EH (cell line): ENCODE data around the gene NFYB.
"Not testable (repeated sequence)": the region's sequence is repeated elsewhere in the genome, so short reads cannot be mapped to it uniquely, and the experiment has no call there.

Experiments
- DNase-seq: peaks from one replicate; pipeline ENCODE4 v3.0.0-alpha.2; 2015; ENCODE audit warnings: low read depth

NFYB gene

DNA sequence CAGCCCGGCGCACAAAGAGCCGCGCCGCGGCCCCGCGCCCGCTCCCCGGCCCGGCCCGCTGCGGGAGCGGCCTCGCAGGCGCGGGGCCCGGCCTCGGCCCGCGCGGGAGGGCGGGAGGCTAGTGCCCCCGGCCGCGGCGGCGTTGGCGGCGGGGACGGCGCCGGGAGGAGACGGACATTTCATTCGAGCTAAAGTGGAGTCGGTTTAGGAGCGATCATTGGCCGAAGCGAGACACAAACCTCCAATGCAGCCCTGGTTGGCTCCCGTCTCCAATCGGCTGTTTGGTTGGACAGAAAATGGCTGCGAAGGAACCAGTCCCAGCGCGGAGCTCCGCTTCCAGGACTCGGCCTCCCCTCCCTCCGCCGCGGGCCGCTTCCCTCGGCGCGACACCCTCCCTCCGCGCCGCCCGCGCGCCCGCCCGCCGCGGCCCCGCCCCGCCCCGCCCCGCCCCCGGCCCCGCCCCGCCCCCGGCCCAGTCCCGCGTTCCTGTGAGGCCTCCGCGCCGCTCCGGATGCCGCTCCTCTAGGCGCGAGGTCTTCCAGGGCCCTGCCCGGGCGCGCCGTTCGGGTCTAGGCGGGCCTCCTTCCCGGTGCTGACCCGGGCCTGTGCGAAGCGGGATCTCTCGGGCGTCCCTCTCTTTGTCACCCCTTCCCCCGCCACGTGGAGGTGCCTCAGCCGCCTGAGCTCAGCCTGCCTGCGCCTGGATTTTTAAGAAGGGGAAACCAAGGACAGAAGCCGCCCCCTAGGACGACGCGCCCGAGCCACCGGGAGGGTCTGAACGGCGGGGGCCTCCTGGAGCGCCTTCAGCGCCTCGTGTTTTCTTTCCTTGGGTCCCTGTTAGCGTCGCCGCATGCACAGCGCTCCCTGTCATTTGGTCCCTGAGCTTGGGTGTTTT, at the start of gene NFYB:
Gene NFYB (minus strand): TSS at position 309 of the 895 bp plus-strand sequence. CDS start 2,757 bp downstream, outside the sequence.
- DNase-seq, result peak; percentile 99

DNA sequence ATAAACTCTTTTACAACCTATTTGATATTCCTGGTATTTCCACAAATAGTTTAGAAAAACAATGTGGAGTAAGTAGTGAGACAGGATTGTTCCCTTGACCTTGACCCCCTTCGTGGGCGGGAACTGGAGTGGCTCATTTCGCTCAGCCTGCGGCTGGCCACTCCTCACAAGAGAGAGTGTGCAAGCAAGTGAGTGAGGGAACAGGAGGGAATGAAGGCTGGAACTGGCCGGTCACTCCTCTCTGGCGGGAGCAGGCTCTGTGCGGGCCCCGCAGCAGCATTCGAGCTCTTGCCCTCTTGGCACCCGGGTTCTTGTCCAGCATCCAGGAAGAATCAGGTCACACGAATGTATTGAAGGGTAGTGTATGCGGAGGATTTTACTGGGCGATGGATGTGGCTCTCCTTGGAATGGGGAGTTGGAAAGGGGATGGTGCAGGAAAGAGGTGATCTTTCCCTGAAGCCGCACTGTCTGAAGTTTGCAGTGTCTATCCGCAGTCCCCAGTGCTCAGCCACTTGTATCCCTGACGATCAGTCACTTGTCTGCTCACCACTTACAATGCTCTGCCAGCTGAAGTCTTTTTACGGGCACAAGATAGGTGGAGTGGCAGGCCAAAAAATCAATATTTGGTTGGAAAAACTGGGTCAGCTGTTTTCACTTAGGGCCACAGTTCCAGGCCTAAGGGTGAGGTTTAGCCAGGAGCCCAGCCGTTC, 49.6 kb upstream of the NFYB start:
- DNase-seq, result no peak

DNA sequence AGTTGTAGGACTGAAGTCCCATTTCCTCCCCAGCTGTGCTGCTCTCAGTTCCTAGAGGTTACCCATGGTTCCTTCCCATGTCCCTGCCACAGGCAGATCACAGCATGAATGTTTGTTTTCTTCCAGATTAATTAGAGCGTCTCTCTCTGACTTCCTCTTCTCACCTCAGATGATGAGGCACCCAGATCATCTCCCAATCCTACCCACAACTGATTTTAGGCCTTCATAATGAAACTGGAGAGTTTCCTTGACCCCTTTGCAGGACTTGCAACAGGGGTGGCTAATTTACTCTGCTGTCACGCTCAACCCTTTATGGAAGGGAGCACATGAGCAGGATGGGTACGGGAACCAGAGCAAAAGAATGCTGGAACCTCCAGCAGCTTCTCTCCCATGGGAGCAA, 45.4 kb upstream of the NFYB start:
- peak; percentile 28 for DNase-seq

DNA sequence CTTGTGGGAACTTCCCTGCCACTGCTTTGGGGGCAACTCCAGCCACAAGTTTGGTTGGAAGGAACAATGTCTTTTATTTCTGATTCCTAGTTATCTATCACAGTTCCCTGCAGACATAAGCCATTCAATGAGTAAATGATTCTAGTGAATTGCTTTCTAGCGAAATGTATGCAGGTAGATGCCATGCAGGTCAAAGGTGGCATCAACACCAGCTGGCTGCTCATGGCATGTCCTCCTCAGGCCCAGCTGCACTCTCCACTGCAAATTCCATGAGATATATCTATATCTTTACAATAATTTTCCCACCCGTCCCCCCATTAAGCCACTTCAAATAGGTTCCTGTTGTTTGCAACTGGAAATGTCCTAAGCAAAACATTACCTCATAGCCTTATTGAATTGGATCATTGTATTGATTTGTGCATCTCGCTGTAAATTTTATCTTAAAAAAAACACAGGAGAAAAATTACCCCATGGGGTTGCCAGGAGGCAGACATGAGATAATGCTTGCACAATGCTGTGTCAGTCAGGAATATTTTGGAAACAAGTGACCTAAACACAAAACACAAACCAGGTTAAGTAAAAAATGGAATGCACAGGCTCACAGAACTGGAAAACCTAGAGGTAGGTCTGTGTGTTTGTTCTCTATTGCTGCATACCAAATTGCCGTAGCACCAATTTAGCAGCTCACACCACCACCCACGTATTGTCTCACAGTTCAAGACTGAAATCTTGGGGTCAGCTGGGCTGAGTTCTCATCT, 44.8 kb upstream of the NFYB start:
- no peak for DNase-seq

DNA sequence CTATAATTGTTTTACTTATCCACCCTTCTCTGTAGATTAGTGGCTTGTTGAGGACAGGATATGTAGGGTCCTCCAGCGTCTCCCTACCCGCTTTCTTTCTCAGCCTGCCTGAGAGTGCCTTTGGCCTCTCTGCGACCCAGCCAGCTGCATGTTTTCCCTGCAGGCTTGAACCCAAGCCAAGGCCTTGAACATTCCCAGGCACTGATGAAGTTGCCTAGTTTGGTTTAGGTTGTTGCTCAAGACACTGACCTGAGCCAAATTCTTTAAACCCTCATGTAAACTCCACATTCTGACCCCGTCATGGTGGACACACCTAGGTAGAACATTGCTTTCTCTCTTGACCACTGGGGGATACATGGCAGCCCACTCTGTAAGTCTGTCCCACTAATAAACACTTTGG, 44.1 kb upstream of the NFYB start:
- peak; percentile 97 for DNase-seq

DNA sequence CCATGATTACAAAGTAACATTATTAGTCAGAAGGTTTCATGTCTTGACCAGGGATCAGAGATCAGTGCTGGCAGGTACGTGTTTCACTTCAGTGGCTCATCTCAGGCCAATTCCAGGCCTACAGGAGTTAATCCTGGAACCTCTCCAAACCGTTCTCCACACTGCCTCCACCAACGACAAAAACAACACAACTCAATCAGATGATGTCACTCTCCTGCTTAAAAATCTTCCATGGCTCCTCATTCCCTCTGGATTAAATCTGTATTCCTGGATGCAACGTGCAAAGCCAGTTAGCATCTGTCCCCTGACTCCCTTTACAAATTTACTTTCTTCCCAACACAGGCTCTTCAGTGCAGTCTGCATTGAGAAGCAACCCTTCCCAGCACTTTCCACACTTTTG, 43.3 kb upstream of the NFYB start:
- DNase-seq, result peak; percentile 75

DNA sequence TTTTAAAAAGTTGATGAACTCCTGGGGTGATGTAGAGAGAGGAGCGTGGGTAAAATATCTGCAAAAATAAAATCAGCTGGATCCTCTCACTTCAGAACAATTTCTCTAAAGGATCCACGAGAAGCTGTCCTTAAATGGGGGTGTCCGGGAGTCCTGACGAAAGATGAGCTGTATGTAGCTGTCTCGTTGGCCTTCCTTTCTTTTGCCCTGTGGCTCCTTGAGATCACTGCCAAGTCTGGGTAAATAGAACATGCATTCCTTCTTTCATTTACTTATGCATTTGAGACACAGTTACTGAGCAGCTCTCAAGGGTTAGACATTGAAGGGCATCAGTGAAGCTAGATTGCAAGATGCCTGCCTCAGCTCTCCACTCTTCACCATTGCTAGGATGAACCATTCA, 42.4 kb upstream of the NFYB start:
- peak; percentile 68 for DNase-seq

DNA sequence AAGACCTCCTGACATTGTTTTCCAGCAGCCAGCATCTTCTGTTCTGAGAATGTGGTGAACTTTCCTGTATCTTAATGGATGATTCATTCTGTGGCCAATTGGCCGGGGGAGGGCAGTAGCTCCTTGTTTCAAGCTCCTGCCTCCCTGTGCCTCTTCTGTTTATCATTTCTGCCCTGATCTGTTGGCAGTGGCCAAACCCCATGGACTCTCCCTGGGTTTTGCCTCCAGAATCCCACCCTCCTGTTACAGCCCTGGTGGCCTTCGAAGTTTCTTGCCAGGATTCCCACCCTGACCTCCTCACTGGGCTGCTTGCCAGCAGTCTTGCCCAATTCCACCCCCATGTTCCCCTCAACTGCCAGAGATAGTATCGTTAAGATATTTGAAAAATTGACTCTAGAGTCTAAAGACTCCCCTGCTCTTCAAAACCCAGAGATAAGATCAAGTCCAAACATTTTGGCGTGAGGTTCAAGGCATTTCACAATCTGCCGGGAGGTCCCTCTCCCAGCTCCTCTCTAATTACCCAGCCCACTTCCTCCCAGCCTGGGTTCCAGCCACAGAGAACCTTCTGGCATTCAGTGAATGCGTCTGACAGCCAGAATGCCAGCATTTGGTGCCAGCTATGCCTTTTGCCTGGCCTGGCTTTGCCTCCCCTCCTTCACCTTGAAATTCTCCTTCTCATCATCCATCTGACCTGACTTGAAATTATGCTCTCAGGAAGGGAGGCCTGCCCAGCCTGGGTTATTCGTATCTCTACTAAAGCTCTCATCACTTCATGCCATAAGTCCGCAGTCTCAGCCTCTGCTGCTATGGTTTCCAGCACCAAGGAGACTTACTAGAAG, 39.9 kb upstream of the NFYB start:
- peak; percentile 99 for DNase-seq

DNA sequence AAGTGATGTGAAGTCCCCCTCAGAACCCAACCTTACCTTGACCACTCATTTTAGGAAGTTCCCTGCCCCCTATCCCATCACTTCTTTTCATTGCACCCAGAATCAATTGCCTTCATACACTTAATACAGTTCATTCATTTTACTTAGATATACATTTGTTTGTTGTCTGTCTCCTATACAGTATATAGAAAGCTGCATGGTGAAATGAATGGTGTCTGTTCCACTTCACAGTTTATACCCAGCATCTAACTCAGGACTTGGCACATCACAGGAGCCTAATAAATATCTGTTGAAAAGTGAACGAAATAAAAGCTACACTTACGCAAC, 39.3 kb upstream of the NFYB start:
- no peak for DNase-seq

DNA sequence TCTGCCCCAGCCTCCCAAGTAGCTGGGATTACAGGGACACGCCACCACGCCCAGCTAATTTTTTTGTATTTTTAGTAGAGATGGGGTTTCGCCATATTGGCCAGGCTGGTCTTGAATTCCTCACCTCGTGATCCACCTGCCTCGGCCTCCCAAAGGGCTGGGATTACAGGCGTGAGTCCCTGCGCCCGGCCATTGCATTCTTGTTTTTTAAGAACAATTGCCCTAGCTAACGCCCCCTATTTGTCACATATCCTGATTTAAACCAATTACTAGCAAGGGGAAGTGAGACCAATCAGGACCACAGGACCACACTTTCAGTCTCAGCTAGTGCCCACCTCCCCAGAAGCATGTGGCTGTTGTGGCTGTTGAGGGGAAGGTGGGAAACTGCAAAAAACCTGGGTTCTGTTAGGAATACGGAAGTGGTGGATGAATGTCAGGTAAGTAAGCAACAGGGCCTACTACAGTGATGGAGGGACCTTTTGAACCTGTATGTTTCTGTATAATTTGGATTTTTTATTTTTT, 37.8 kb upstream of the NFYB start:
- no peak for DNase-seq

DNA sequence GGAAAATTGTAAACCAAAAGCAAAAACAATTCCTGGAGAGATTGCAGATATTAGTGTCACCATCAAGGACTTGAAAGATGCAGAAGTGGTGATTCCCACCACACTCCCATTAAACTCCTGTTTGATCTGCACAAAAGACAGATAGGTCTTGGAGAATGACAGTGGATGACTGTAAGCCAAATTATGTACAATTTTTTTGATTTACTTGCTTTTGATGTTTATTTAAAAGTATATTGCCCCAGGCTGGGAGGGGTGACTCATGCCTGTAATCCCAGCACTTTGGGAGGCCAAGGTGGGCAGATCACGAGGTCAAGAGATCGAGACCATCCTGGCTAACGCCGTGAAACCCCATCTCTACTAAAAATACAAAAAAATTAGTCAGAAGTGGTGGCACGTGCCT, 35.8 kb upstream of the NFYB start:
- peak; percentile 37 for DNase-seq

DNA sequence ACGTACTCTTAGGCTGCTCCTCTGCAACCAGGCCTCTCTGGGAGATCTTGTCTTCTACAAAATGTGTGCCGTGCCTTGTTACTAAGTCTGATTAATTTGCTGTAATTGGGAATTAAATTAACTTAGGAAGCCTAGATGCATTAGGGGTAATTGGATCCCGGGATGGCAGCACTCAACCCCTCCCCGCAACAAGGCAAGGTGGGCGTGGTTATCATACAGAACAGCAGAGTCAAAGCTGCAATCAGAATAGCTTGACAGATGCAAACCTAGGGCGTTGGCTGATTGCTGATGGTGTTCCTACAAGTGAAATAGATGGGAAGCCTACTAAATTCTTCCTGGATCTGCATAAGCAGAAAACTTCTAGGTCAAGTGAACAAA, 34.5 kb upstream of the NFYB start:
- DNase-seq, result no peak

DNA sequence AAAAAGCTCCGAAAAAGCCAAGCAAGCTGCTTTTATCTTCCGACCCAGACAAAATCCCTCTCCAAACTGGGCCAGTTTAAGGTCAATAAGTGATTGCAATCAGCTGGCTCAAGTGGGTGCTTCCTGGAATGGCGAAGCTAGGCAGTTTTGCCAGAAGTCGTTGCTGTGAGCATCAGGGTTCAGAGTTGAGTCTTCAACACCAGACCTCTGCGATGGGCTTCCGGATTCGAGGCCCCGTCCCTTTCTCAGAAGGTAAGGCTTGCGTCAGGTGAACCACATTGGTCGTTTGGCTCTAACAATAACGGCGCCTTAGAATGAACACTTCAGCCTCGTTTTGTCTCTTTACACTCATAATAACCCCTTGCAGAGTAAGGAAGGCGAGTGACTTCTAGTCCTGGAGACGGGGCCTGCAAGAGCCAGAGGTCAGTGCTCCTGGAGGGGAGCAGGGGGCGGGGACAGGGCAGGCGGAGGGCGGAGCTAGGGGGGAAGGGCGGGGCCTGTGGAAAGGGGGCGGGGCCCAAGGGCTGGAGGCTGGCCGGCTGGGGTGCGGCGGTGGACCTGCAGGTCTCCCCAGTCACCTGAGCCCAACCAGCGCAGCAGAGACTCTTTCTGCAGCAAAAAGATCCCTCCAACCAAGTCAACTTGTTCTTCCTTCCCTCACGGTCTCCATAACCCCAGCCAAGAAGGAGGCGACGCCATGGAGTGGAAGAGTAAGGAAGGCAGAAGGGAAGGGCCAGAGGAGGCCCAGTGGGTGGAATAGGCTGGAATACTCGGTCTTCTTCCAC, 34.0 kb upstream of the NFYB start:
- DNase-seq, result no peak

DNA sequence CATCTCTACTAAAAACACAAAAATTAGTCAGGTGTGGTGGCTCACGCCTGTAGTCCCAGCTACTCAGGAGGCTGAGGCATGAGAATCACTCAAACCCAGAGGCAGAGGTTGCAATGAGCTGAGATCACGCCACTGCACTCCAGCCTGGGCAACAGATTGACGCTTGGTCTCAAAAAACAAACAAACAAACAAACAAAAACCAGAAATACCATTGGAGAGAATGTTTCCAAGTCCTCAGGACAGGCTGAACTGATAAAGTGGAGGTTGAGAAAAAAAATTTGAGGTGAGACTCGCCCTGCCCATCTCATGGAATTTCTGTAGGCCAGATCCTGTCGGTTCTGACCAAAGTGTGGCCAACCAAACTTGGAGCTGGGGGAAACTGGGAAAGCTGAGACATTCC, 30.6 kb upstream of the NFYB start:
- DNase-seq, result no peak

DNA sequence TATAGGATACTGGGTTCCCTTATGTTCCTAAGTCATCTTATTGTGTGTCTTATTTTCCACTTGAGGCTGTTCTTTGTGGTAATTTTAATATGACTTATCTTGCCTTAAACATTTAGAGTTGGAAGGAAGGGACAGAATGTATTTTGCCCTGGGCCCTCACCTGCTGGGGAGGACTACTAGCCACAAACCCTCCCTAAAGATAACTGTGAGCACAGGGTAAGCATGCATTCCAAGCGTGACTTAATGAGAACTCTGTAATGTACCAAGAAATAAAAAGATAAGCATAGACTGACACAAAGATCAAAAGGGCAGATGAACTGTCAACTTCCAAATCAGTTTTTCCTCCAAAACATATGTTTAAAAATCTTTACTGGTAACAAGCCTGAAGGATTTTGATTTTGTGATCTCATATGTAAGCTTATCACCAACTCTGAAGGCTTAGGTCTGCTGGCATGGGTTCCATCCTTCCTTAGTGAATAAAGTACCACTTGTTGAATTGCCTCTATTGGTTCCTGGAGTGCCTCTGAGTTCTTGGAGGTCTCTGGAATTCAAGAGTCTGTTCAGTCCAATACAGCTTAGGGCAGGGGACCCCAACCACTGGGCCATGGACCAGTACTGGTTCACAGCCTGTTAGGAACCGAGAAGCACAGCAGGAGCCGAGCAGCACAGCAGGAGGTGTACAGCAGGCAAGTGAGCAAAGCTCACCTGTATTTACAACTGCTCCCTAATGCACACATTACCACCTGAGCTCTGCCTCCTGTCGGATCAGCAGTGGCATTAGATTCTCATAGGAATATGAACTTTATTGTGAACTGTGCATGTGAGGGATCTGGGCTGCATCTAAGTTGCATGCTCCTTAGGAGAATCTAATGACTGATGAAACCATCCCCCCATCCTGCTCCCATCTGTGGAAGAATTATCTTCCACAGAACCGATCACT, 29.8 kb upstream of the NFYB start:
- DNase-seq, result no peak

DNA sequence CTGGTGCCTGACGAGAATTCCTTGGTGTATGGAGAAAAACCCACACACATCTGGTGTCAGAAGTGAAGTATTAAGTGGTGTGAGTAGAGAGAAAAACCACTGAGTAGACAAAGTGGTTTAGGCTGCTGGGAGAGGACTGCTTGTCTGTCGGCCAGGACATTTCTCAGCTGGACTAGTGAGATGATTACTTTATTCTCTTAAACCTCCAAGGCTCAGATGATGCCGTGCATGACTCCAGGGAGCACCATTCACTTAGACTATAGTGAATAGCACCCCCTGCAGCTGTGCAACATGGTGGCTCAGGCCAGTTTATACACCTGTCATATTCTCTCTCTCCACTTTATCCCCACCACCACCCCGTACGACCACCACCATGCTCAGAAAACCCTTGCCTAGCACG, 28.5 kb upstream of the NFYB start:
- no peak for DNase-seq

DNA sequence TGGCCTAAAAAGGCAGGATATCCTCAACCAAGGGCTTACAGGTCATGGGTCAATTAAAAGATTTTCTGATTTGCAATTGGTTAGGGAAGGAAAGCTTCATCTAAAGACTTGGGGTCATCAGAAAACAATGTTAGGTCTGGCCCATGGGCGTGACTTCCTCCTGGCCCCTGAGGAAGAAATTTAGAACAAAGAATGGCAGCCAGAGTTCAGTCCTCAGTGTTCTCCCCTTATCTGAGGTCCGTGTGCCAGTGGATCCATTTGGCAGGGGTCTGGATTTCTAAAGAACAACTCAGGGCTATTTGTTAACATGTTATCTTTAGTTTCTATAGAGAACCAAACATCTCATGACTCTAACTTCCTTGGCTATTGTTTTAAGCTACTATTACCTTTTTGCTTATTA, 27.8 kb upstream of the NFYB start:
- no peak for DNase-seq

DNA sequence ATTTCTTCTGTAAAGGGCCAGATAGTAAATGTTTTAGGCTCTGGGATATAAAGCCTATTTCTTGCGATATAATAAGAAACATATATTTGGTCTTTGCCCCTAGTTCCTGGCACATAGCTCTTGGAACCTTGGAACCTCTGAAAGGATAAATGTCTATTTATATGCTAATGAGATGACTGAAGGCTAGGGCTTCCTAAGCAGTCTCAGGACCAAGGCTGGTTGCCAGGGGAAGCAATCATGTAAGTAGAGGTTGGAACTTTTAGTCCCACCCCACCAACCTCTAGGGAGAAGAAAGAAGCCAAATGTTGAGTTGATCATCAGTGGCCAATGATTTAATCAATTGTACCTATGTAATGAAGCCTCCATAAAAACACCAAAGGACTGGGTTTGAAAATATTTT, 26.6 kb upstream of the NFYB start:
- no peak for DNase-seq

DNA sequence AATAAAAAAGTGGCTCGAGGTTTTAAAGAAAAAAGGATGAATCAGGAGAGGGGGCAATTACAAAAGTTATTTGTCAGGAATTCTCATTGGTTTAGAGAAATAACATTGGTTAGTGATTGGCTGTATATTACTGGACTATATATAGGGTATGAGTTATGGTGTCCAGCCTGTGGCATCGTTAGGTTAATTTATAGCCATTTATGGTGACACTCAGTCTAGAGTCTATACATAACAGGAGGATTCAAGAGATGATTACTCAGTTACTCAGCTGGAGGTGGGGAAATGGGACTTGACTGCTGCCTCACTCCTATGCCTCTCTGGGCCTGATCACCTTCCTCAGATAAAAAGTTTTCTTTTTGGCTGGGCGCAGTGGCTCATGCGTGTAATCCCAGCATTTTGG, 25.6 kb upstream of the NFYB start:
- peak; percentile 58 for DNase-seq

DNA sequence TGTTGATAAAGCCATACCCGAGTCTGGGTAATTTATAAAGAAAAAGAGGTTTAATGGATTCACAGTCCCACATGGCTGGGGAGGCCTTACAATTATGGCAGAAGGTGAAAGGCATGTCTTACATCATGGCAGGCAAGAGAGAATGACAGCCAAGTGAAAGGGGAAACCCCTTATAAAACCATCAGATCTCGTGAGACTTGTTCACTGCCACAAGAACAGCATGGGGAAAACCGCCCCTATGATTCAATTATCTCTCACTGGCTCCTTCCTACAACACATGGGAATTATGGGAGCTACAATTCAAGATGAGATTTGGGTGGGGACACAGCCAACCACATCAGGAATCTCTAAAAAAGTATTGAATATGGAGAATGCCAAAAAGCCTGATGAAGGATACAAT, 25.0 kb upstream of the NFYB start:
- DNase-seq, result not testable (repeated sequence)
